Mammary epithelial cell (primary cell): ENCODE data around the gene CACNA1A.

ENCODE experiments used
- CTCF ChIP-seq, 2 donors: IDR thresholded peaks in 1 of 2; conservative IDR thresholded peaks in 1 of 2; 2 replicates each; pipeline ENCODE4 v1.5.1; 2011 to 2012; ENCODE audit warnings: inconsistent platforms in 2 of 2, low read length in 2 of 2, mild to moderate bottlenecking in 2 of 2, control low read depth in 1 of 2, low read depth in 1 of 2; ENCODE audit not compliant: insufficient read depth in 1 of 2; ENCODE audit errors: extremely low read depth in 1 of 2
- EZH2 ChIP-seq: IDR thresholded peaks from 2 replicates; pipeline ENCODE4 v1.6.1; 2012; ENCODE audit warnings: low read length, inconsistent platforms, borderline replicate concordance

- TF ChIP-seq EZH2 (no peak), CTCF (conservative IDR thresholded peaks at IDR 0.05 in 1 of 2, IDR thresholded peaks at IDR 0.05 in 1 of 2; ENCODE audit: extremely low read depth in 1 of 2, insufficient read depth in 1 of 2, low read depth in 1 of 2, low read length in 2 of 2) (no peak)
Measured at GRCh38 chr19:13401388-13401787, 104.9 kb downstream of the CACNA1A start.
